Endothelial cell (in vitro differentiated cells): ENCODE results near the gene TMEFF2. TPM values are rescaled to one million over a fixed set of nuclear protein-coding genes. Genes with fewer than 3 reads are reported as not detected.

Experiments used
- DNase-seq: peaks from one replicate; pipeline ENCODE4 v3.0.0; 2021; ENCODE audit warnings: low spot score
- H3K27ac Mint-ChIP-seq: one replicate; pipeline ENCODE4 v1.8.0; 2021; ENCODE audit warnings: mixed read lengths, inconsistent platforms; ENCODE audit not compliant: unreplicated experiment
- H3K27me3 Mint-ChIP-seq: one replicate; pipeline ENCODE4 v1.8.0; 2021; ENCODE audit warnings: mild to moderate bottlenecking, moderate library complexity, mixed read lengths, inconsistent platforms; ENCODE audit not compliant: unreplicated experiment
- H3K36me3 Mint-ChIP-seq: one replicate; pipeline ENCODE4 v1.8.0; 2021; ENCODE audit warnings: mild to moderate bottlenecking, low read depth, mixed read lengths, inconsistent platforms; ENCODE audit not compliant: unreplicated experiment
- H3K4me1 Mint-ChIP-seq: one replicate; pipeline ENCODE4 v1.8.0; 2021; ENCODE audit warnings: mild to moderate bottlenecking, mixed read lengths, inconsistent platforms; ENCODE audit not compliant: unreplicated experiment
- H3K4me3 Mint-ChIP-seq: one replicate; pipeline ENCODE4 v1.8.0; 2021; ENCODE audit warnings: mild to moderate bottlenecking, mixed read lengths, inconsistent platforms; ENCODE audit not compliant: unreplicated experiment
- H3K9me3 Mint-ChIP-seq: one replicate; pipeline ENCODE4 v1.8.0; 2021; ENCODE audit warnings: mixed read lengths, inconsistent platforms; ENCODE audit not compliant: unreplicated experiment
- total RNA-seq: library from RNA; stranded (reverse); fragmentation: NEBNext Ultra II Directional; extraction: Animal tissue kit (Norgen Biotek cat#: 25700); gene quantifications from one replicate; pipeline ENCODE4 v1.2.1, GENCODE V29; 2021; ENCODE audit not compliant: unreplicated experiment
- TF ChIP-seq, protein P1 (sequence below): fragments of 200-600 bp; sonication (generic); IDR thresholded peaks from one replicate; pipeline ENCODE4 v1.5.0; 2021; ENCODE audit warnings: antibody characterized with exemption; ENCODE audit not compliant: unreplicated experiment

Gene TMEFF2
- total RNA-seq, 1 donor from 2014 or later: 0.10 TPM

- Mint-ChIP-seq H3K4me3 (no peak overlapping the region), H3K27me3 (no peaks in the 10 kb centered on the region), H3K9me3 (no peaks in the 10 kb centered on the region), H3K27ac (no peak overlapping the region), H3K36me3 (no peaks in the 10 kb centered on the region), H3K4me1 (peaks cover 9% of the 10 kb centered on the region)
- TF ChIP-seq, protein P1, sequence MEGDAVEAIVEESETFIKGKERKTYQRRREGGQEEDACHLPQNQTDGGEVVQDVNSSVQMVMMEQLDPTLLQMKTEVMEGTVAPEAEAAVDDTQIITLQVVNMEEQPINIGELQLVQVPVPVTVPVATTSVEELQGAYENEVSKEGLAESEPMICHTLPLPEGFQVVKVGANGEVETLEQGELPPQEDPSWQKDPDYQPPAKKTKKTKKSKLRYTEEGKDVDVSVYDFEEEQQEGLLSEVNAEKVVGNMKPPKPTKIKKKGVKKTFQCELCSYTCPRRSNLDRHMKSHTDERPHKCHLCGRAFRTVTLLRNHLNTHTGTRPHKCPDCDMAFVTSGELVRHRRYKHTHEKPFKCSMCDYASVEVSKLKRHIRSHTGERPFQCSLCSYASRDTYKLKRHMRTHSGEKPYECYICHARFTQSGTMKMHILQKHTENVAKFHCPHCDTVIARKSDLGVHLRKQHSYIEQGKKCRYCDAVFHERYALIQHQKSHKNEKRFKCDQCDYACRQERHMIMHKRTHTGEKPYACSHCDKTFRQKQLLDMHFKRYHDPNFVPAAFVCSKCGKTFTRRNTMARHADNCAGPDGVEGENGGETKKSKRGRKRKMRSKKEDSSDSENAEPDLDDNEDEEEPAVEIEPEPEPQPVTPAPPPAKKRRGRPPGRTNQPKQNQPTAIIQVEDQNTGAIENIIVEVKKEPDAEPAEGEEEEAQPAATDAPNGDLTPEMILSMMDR: no peak
- DNase-seq: no peak
These were observed 171.7 kb downstream of the TMEFF2 start for GRCh38 chr2:192023006-192023405.

- no peak for DNase-seq
- TF ChIP-seq, protein P1: no peak
- Mint-ChIP-seq H3K9me3 (no peaks in the 10 kb centered on the region), H3K4me3 (no peak overlapping the region), H3K4me1 (no peaks in the 10 kb centered on the region), H3K36me3 (no peaks in the 10 kb centered on the region), H3K27ac (no peak overlapping the region), H3K27me3 (no peaks in the 10 kb centered on the region)
These were observed 176.9 kb downstream of the TMEFF2 start for GRCh38 chr2:192017844-192018243.

- H3K27me3 Mint-ChIP-seq: no peaks in the 10 kb centered on the region
- no peaks in the 10 kb centered on the region for H3K9me3 Mint-ChIP-seq
- no peak for DNase-seq
- H3K4me1 Mint-ChIP-seq: no peaks in the 10 kb centered on the region
- no peak overlapping the region for H3K27ac Mint-ChIP-seq
- H3K4me3 Mint-ChIP-seq: no peak overlapping the region
- TF ChIP-seq, protein P1: no peak
- no peaks in the 10 kb centered on the region for H3K36me3 Mint-ChIP-seq
These were observed 178.5 kb downstream of the TMEFF2 start for GRCh38 chr2:192016265-192016664.

GRCh38 chr2:192013211-192013610 lies 181.5 kb downstream of the TMEFF2 start:
- Mint-ChIP-seq H3K36me3 (no peaks in the 10 kb centered on the region), H3K27me3 (no peaks in the 10 kb centered on the region), H3K27ac (no peak overlapping the region), H3K4me3 (no peak overlapping the region), H3K4me1 (peaks cover 11% of the 10 kb centered on the region), H3K9me3 (no peaks in the 10 kb centered on the region)
- no peak for DNase-seq
- TF ChIP-seq, protein P1: no peak

DNA sequence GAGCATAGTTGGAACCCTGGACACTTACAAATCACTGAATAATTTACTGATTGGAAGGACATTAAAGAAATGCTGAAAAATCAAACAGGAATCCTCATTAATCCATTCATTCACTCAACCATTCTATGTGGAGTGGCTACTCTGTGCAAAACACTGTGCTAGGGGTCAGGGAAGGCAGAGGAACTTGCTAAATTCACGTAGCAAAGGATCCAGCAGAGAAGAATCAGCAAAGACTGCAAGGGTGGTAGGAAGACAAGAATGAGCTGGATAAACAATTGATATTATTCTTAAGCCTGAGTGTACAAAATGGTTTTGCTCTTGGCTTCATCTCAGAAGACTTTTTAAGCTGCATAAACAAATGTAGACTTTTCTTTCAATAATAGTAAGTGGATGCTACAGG lies 183.5 kb downstream of the TMEFF2 start:
- H3K4me3 Mint-ChIP-seq: no peak overlapping the region
- H3K27me3 Mint-ChIP-seq: no peaks in the 10 kb centered on the region
- DNase-seq: no peak
- no peaks in the 10 kb centered on the region for H3K9me3 Mint-ChIP-seq
- no peak overlapping the region for H3K27ac Mint-ChIP-seq
- TF ChIP-seq, protein P1: no peak
- no peaks in the 10 kb centered on the region for H3K36me3 Mint-ChIP-seq
- H3K4me1 Mint-ChIP-seq: peaks cover 23% of the 10 kb centered on the region
